Stimulated activated naive CD4-positive, alpha-beta T cell treated with Interleukin-2 at 50 U/mL for 16 hours (primary cell): ENCODE results near the gene DIRAS1.

ENCODE experiments used
- DNase-seq: peaks from one replicate; lab custom pipeline; 2025; lab: John Stamatoyannopoulos, UW

DIRAS1 gene

DNA sequence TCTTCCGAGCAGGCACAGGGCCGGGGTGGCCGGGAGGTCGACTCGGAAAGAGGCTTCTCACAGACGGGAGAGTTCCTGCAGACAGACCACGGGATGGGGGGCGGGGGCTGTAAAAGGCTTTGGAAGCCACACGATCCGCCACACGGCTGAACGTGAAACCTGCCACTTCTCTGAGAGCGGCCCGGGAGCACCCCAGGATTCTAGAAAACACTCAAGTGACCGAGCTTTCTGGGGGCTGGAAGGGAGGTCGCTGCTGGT is 34.2 kb upstream of the DIRAS1 start:
- no peak for DNase-seq

DNA sequence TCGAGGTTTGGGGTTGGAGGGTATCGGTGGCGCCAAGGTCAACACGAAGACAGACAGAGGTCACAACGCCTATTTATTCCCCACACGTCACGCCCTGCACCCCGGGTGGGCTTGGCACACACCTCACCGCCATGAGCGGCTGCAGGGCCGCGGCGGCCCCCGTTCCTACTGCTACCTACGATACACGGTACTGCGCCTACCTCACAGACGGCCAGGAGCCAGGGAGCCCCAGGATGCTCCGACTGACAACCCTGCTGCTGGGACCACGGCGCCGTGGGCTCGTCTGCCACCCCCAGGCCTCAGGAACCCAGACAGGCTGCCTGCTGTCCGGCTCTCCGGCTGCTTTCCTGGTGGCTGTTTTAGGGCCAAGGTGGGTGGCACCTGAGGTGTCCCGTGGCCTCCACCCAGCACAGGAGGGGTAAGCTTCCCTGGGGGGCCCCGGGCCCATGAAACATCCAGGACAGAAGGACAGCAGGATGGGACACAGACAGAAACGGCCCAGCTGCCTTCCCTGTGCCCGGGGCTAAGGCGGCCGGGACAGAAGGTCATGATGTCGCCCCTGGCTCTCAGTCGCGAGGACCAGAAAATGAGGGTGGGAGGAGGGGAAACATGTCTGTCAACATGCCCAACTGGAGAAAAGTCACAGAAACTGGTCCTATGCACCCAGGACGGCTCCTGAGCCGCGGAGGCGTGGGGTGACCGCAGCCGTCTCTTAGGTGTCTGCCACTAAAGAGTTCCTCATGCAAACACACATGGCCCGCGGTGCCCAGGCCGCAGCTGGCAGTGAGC is 33.7 kb upstream of the DIRAS1 start:
- no peak for DNase-seq

DNA sequence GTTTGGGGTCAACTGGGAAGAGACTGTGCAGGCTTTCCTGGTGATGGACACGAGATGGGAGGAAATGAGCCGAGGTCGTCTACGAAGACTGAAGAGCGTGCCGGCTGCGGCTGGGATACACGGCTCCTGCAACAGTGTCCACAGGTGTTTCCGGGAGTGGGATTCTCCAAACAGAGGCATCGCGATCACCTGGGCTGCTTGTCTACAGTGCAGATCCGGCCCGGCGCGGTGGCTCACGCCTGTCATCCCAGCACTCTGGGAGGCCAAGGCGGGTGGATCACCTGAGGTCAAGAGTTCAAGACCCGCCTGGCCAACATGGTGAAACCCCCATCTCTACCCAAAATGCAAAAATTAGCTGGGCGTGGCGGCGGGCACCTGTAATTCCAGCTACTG is 30.3 kb upstream of the DIRAS1 start:
- DNase-seq, result no peak

DNA sequence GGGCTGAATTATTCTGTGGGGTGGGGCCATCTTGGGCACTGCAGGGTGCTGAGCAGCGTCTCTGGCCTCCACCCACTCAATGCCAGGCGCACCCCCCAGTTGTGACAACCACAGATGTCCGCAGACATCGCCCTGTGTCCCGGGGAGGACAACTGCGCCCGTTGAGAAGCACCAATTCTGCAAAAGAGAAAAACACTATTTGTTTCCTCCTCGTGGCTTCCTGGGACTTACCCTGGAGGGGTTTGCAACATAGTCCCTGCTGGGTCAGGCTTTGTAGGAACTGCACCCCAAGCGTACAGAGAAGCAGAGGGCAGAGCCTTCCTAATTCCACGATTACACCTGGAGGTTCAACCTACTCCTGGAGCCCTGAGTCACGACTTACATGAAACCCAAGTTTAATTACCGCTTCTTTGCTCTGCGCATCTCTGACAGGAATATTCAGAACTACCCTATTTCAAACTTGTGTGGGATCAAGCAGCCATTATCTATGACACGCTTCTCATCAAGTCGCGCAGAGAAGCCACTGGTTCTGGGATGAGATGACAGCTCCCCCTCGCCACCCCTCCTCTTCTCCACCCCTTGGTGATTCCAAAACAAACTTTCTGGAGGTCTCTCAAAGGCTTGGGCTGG is 29.8 kb upstream of the DIRAS1 start:
- no peak for DNase-seq

DNA sequence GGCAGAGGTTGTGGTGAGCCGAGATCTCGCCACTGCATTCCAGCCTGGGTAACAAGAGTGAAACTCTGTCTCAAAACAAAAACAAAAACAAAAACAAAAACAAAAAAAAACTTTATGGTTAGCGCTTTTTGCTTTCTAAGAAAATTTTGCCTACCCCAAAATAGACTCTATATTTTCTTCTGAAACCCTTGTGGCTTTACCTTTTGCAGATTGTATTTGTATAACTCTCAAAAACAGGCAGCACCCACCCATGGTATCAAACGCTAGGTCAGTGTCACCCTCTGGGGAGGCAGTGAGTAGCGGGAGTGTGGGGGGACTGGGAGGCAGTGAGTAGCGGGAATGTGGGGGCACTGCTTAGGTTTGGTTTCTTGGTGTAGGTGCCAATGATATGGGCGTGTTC is 26.2 kb upstream of the DIRAS1 start:
- no peak for DNase-seq

DNA sequence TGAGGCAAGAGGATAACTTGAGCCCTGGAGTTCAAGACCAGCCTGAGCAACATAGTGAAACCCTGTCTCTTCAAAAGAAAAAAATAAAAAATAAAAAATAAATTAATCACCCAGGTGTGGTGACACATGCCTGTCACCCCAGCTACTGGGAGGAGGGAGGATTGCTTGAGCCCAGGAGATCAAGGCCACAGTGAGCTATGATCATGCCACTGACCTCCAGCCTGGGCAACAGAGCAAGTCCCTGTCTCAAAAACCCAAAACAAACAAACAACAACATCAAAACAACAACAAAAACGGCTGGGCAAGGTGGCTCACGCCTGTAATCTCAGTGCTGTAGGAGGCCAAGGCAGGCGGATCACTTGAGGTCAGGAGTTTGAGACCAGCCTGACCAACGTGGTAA is 22.9 kb upstream of the DIRAS1 start:
- no peak for DNase-seq

DNA sequence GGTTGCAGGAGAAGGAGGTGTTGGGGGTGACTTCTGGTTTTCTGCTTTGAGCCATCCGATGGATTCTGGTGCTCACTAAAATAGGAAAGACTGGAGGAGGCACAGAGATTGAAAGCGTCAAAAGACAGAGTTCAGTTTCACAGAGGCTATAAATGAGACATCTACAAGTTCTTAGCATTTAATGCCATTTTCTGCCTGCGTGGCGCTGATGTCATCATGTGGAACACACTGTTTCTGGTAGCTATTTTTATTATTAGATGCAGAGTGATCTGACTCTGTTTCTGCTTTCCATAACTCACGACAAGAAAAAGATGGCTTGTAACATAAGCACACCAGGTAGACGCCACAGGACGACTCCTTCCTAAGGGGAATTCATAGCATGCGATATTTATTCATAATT is 21.9 kb upstream of the DIRAS1 start:
- no peak for DNase-seq

DNA sequence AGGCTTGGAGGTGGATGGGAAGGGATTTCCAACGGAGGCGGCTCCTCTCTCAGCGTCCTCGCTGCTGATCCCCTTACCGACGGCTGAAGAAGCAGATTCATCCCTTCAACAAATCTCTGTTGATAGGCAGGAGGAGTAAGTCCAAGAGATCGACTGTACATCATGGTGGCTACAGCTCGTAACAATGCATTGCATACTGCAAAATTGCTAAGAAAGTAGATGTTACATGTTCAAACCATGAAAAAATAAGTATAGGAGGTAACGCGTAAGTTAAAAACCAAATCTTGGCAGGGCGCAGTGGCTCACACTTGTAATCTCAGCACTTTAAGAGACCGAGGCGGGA is 19.1 kb upstream of the DIRAS1 start:
- DNase-seq, result no peak

DNA sequence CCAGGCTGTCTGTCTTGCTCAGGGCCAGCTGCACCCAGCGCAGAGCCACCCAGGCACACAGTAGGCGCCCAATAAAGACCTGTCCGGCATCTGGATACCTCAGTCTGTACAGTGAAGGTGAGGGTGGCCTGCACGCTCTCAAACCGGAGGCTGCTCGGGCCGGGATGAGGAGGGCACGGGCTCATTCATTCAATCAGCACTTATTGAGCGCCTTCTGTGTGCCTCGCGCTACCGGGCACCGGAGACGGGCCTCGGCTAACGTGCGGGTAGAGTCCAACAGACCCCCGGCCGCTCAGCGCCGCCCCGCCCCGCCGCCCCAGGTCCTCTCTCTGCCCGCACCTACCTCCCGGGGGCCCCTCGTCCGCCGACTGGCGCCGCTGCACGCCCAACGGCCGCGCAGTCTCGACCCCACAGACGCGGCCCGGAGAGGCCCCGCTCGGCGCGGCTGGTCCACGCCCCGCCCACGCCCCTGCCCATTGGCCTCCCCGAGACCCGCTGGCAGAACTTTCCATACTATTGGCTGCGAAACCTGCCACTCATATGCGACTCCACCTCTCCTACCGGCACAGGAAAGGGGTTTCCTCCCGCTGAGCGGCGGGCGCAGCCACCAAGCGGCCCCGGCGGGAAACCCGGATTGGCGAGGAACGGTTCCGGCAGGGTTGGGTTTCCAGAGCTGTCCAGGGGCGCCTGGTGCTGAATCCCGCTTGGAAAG is 18.6 kb upstream of the DIRAS1 start, which contains the start of gene SLC39A3:
TSS of gene SLC39A3 (minus strand) at position 416 of the 712 bp plus-strand sequence. CDS start 2,760 bp downstream, outside the sequence.
- peak; percentile 99 for DNase-seq

DNA sequence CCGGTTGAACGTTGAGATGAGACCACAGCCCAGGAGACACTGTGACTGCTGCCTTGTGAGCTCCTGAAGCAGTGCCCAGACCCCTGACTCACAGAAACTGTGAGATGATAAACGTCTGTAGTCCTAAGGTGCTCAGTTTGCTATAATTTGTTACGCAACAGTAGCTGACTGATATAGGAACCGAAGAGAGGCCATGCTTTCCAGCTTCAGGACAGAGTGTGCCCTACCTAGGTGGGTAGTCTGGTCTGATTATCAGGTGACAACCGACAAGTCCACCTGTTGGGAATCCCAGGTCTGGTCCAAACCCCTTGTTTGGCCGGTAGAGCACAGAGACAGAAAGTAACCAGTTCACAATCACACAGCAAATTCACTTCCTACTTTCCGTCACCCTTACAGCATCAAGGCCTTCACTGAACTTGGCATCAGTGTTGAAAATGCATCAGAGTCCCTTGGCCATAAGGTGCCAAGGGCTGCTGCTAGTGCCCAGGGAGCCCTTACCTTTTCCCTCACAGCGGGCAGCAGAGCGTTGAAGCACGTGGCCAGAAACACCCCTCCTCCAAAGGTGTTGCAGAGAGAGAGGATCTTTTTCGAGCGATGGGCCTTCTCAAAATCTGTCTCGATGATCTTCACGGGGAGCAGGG is 15.5 kb upstream of the DIRAS1 start:
- DNase-seq, result no peak

DNA sequence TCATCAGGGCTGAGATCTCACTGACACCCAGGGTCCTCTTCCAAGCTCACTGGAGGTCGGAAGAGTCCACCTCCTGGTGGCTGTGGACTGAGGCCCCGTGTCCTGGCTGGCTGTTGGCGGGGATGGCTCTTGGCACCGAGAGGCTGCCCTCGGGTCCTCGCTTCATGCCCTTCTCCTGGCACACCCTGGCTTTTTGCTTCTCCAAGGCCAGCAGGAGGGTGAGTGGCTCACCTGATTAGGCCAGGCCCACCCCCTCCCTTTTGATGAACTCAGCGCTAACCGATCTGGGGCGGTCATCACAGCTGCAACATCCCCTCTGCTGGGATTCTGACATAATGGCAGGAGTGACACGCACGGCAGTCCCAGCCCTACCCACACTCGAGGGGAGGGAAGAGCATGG is 14.2 kb upstream of the DIRAS1 start:
- DNase-seq, result no peak

DNA sequence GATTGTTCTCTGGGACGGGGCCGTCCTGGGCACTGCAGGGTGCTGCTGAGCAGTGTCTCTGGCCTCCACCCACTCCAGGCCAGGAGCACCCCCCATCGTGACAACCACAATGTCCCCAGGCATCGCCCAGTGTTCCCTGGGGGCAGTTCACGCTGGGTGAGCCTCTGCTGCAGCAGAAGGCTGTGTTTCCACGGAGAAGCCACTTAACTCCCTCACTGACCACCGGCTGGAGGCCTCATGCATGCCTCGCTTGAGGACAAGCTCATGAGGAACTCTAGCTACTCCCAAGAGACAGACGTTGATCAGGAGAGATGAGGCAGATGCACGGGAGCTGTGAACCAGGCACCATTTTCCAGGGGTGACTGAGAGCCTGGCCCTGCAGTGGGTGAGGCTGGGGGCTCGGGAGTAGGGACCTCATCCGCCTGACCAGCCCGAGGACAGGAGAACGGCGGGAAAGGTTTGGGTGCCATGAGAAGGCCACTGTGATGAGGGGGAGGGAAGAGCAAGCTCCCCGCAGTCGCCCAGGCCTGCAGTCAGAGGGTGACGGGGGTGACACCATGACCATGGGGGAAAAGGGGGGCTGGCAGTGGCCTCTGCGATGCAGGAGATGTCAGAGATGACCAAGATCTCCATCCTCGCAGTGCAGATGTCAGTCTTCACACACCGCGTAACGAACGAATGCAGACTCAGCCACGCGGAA is 13.6 kb upstream of the DIRAS1 start:
- DNase-seq, result no peak

DNA sequence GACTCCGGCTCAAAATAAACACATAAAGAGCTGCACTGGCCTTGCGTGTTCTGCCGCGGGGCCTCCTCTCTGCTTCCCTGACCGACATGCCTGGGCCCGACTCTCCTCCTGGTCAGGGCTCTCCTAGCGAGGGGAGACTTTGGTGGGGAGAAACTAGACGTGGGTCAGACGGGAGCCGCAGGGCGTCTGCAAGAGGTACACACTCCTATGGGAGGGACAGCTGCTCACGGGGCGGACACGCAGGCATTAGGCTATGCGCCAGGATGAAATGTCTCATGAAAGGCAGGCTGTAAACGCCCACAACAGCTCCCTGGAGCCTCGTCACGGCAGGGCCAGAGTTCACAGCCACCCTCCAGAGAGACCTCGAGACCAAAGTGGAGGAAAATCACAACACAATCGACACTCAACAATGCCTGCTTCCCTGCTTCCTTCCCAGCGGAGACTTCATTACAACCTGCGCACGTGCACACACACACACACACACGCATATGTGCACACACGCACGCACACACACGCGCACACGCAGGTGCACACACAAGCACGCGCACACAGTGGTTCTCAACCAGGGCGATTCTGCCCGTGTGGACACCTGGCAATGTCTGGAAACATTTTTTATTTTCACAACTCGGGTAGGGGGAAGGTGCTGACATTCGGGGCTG is 12.9 kb upstream of the DIRAS1 start:
- no peak for DNase-seq

DNA sequence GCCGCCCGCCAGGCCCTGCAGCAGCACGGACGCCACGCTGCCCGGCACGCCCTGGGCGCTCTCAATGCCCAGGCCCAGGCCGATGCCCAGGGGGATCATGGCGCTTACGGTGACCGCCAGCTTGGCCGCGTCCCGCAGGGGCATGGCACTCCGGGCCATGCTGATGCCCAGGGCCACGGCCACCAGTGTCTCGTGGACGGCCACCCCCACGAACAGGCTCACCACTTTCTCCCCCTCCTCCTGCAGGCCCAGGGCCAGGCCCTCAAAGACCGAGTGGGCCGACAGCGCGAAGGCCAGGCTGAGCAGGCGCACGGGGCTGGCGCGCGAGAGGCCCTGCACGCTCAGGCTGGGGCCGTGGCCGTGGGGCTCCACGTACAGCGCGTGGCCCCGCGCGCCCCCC is 11.7 kb upstream of the DIRAS1 start:
- DNase-seq, result no peak

DNA sequence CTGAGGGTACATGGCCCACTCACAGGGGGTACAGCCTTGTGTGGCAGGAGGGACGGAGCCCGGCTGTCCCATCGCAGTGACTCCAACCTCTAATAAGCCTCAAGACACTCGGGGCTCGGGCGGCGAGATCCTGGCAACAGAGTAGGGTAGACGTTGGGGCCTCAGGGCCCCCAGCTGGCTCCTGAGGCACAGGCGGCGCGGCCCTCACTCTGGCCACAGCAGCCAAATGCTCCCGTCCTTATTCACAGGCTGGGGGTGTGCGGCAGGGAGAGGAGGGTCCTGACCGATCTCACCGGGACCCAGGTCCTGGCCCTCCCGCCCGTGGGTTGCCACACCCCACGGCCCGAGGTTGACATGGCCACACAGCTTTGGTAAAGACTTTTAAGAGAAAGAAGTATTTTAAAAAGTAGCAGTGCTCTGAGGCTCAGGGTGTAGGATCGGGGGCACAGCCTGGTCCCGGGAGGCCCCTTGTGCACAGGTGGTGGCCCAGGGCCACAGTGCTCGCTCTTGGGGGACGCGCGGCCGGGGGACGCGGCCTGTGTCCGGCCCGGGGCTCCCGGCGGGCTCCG is 11.1 kb upstream of the DIRAS1 start:
- DNase-seq, result no peak

DNA sequence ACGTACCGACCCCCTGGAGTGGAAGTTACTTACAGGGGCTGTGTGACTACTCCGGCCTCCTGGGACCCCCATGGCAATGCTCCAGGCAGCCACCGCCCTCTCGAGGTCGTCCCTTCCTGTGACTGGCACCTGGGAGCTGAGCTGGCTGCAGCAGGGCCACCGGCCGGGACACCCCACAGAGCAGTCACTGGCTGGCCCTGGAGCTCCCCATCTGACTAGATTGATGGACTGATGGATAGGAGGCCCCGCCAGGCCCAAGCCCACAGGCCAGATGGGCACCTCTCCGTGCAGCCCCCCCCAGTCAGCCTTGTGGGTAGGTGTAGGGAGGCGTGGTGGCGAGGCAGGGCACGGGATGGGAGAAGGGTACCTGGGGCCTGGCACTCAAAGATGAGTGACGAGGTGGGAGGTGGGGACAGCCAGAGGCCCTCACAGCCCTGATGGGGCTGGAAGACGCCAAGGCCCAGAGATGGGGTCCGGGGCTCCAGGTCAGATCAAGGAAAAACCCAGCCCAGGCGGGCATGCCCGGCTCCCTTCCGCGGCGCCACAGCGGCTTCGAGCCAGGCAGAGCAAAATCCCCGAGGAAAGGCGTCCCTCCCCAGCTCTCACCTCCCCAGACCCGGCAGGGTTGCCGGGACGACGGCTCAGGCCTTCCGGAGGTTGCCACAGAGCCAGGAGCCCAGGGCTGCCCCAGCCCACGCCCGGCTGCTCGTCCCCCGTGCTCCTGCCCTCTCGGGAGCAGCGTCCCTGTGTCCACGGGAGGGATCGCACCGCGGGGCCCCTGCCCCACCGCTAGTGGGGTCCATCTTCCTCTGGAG is 10.2 kb upstream of the DIRAS1 start:
- no peak for DNase-seq

DNA sequence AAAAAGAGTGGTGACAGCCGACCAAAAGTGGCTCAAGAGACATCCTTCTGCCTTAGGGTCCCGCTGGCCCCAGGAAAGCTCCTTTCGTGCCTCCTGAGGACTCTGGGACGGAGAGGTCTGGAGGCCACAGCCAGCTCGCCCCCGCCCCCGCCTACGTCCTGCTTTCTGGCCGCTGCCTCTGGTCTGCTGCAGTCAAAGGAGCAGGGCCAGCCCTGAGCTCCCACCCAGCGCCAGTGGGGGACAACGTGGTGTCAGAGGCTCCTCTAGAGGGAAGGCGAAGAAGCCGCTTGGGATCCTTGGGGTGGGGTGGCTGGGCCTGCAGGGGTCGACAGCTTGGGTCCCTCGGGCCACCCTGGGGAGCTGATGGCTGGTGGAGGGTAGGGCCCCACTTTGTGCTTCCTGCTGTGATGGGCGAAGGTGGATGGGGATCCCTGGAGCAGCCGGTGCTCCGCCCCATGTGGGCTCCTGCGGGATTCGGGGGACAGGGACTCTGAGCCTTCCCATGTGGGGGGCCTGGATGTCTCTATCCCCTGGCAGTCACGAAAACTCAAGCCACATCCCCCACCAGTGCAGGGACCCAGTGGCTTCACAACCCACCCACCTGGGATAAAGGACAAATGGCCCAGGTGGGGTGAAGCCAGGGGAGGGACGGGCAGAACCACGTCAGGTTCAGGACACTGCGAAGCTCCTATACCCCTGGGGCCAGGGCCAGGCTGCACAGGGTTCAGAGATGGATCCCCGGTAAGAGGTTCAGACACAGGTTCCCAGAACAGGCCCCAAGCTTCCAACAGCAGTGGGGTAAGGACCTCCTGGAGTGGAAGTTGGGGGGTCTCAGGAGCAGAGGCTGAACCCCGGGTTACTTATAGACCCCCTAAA is 9.0 kb upstream of the DIRAS1 start:
- DNase-seq, result no peak

DNA sequence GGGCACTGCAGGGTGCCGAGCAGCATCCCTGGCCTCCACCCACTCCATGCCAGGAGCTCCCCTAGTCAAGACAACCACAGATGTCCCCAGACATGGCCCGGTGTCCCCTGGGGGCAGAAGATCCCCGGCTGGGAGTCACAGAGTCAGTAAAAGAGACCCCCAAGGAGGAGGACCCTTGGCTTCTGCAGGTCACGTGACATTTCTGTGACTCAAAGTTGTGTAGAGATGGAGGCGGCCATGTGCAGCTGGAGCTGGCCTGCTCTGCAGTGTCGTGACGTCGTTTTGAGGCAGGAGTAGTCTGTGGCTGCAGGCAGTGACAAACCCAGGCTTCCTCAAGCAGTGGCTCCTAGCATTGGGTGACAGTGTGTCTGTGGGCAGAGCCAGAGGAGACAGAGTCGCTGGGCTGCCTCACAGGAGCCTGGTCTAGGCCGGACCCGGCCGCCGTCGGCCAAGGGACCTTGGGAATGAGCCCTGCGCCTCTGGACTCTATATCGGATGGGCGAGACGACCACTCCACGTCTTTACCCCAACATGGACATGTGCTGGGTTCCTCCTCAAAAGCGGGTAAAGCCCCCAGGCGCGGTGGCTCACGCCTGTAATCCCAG is 7.7 kb upstream of the DIRAS1 start:
- no peak for DNase-seq

DNA sequence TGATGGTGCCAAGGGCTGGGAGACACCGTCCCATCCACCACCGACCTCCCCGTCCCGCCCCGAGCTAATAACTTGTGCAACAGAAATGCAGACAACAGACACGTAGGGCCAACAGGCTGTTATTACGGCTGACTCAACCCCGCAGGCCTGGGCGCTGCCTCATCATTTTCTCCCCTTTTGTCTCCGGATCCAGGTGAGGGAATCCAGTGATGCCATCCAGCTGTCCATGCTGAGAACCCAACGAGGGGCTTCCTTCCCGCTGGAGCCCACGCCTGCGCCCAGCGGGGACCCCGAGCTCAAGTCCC is 6.4 kb upstream of the DIRAS1 start:
- DNase-seq, result no peak
